GM23248 (cell line): ENCODE results near the gene CCDC34.

ENCODE experiments used
- EZH2 ChIP-seq: fragments of 200-600 bp; sonication (generic); IDR thresholded peaks from 2 replicates; pipeline ENCODE4 v1.6.1; 2018; ENCODE audit warnings: antibody characterized with exemption, mild to moderate bottlenecking; ENCODE audit not compliant: insufficient read depth, poor library complexity, severe bottlenecking
- EZH2phosphoT487 ChIP-seq: fragments of 200-600 bp; sonication (generic); IDR thresholded peaks from 2 replicates; pipeline ENCODE4 v1.6.1; 2018; ENCODE audit warnings: antibody characterized with exemption, moderate library complexity, mild to moderate bottlenecking, low read depth; ENCODE audit not compliant: insufficient read depth

DNA sequence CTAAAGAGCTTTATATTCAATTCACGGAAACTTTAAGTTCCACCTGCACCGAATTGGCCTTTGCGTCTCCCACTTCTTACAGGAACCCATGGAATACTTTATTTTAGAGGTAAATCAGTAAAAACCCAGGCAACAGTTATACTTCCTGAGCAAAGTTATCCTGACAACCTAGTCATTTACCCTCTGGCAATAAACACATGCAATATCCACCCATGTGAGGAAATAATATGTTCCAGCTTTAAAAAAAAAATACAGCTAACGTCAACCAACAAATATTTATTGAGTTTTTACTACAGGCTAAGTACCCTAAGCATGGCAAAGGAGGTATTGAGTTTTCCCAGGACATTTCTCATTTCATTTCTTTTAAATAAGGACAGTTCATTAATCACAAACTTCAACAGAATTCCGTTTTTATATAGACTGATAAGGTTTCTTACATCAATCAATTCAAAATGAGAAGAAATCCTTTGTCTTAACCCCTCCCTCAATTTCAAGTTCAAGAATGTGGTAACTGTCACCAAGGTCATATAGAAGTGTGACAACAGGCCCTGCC lies 38.3 kb upstream of the CCDC34 start:
- TF ChIP-seq EZH2 (no peak), EZH2phosphoT487 (no peak)
